K562 (cell line): Measurements from ENCODE around the gene NISCH. TPM values are rescaled to one million over a fixed set of nuclear protein-coding genes. Genes with fewer than 3 reads are reported as not detected.

Experiments
- ATAC-seq: fragments of 200-7000 bp; cut with Tn5 transposase; 3 replicates; pipeline ENCODE4 v1.9.1; 2020; ENCODE audit warnings: moderate library complexity
- BruUV-seq: library from RNA; stranded (reverse); fragments of 400-500 nt; replicated peaks from 2 replicates; lab custom pipeline; 2021; lab: Mats Ljungman, UMichigan
- CTCF ChIA-PET: fragments of 300-600 bp; formaldehyde crosslinking; extraction: SDS; loops from one replicate; lab custom pipeline; 2021; ENCODE audit warnings: low intra/inter-chr PET ratio; lab: Yijun Ruan, JAX
- POLR2A ChIA-PET: fragments of 300-600, 350-650 bp; sonication (Branson Sonifier 250); formaldehyde crosslinking; extraction: SDS; loops from one replicate; lab custom pipeline; 2021; ENCODE audit warnings: antibody characterized with exemption, inconsistent platforms; lab: Yijun Ruan, JAX
- DNase-seq, 4 experiments: peaks; one replicate each; pipeline versions ENCODE4 v3.0.0 to v3.0.0-alpha.2; 2011 to 2018; ENCODE audit warnings: low spot score in 3 of 4, mixed read lengths in 3 of 4; ENCODE audit errors: extremely low read depth in 1 of 4
- FAIRE-seq: peaks from 2 replicates; lab custom pipeline; 2011; peaks lifted over from hg19 to GRCh38; lab: Jason Lieb, UNC
- H2AFZ ChIP-seq: 2 replicates; pipeline ENCODE4 v1.6.0; 2011; ENCODE audit warnings: low read depth, low read length, control low read depth, inconsistent platforms
- H3K27ac ChIP-seq: fragments of 200-600 bp; 3 replicates; pipeline ENCODE4 v1.8.0; 2011; ENCODE audit warnings: low read depth, mild to moderate bottlenecking, control low read depth, inconsistent platforms, low read length, moderate library complexity, mixed read lengths; ENCODE audit errors: extremely low read depth
- H3K27me3 ChIP-seq, 2 experiments: fragments of 300-600 bp in 1 of 2; 2 replicates in 1 of 2; 3 replicates in 1 of 2; pipeline versions ENCODE4 v1.6.0 to v1.8.0; 2011; ENCODE audit warnings: inconsistent platforms in 2 of 2, low read length in 2 of 2, mild to moderate bottlenecking in 1 of 2, mixed read lengths in 1 of 2, moderate library complexity in 1 of 2; ENCODE audit not compliant: control insufficient read depth in 2 of 2, insufficient read depth in 2 of 2
- H3K36me3 ChIP-seq: fragments of 300-600 bp; 3 replicates; pipeline ENCODE4 v1.8.0; 2011; ENCODE audit warnings: mild to moderate bottlenecking, low read length, inconsistent platforms; ENCODE audit not compliant: control insufficient read depth, insufficient read depth
- H3K4me1 ChIP-seq, 2 experiments: fragments of 200-600 bp in 1 of 2; replicated peaks in 1 of 2; 2 replicates in 1 of 2; 3 replicates in 1 of 2; pipeline versions ENCODE4 v1.5.1 to v1.8.0; 2011; ENCODE audit warnings: inconsistent platforms in 2 of 2, low read length in 2 of 2, mild to moderate bottlenecking in 1 of 2, mixed read lengths in 1 of 2, moderate library complexity in 1 of 2; ENCODE audit not compliant: control insufficient read depth in 2 of 2, insufficient read depth in 2 of 2
- H3K4me2 ChIP-seq: 2 replicates; pipeline ENCODE4 v1.6.1; 2011; ENCODE audit warnings: low read length, control low read depth, inconsistent platforms, mixed read lengths; ENCODE audit not compliant: insufficient read depth
- H3K4me3 ChIP-seq: fragments of 200-600 bp; sonication (generic), shearing (Covaris generic); 2 replicates; pipeline ENCODE4 v1.5.1; 2016; ENCODE audit warnings: control low read depth, inconsistent platforms
- H3K79me2 ChIP-seq: fragments of 200-600 bp; 3 replicates; pipeline ENCODE4 v1.8.0; 2011; ENCODE audit warnings: low read length, inconsistent platforms; ENCODE audit not compliant: control insufficient read depth, insufficient read depth
- H3K9ac ChIP-seq, 2 experiments: 2 replicates each; pipeline versions ENCODE4 v1.6.0 to v1.6.1; 2011; ENCODE audit warnings: low read depth in 2 of 2, low read length in 2 of 2, control low read depth in 1 of 2, inconsistent platforms in 1 of 2, mild to moderate bottlenecking in 1 of 2, mixed read lengths in 1 of 2; ENCODE audit not compliant: insufficient read depth in 1 of 2
- H3K9me1 ChIP-seq: one replicate; pipeline ENCODE4 v1.6.0; 2011; ENCODE audit warnings: inconsistent platforms, mild to moderate bottlenecking, low read length, moderate library complexity; ENCODE audit not compliant: control insufficient read depth, insufficient read depth
- H3K9me3 ChIP-seq: replicated peaks from 2 replicates; pipeline ENCODE4 v1.5.1; 2011; ENCODE audit warnings: low read depth, low read length, inconsistent platforms; ENCODE audit not compliant: control insufficient read depth, insufficient read depth
- H4K20me1 ChIP-seq: replicated peaks from 2 replicates; pipeline ENCODE4 v1.6.1; 2011; ENCODE audit warnings: low read length, inconsistent platforms, mixed read lengths; ENCODE audit not compliant: control insufficient read depth, insufficient read depth
- NFIC ChIP-seq: fragments of 450-650 bp; IDR thresholded peaks from 2 replicates; pipeline ENCODE4 v1.6.1; 2017; ENCODE audit warnings: mild to moderate bottlenecking, inconsistent platforms
- NFIX ChIP-seq: fragments of 250-450 bp; sonication (Bioruptor Pico); IDR thresholded peaks from 2 replicates; pipeline ENCODE4 v1.4.0; 2020; ENCODE audit warnings: low read depth, mild to moderate bottlenecking, moderate library complexity
- RFX7 ChIP-seq: fragments of 250-450 bp; sonication (Bioruptor Pico); IDR thresholded peaks from 2 replicates; pipeline ENCODE4 v1.5.1; 2021; ENCODE audit warnings: mild to moderate bottlenecking
- TCF15 ChIP-seq: fragments of 250-450 bp; sonication (Bioruptor Pico); IDR thresholded peaks from 2 replicates; pipeline ENCODE4 v1.8.0; 2022; ENCODE audit warnings: moderate library complexity, mild to moderate bottlenecking, inconsistent platforms
- ZNF133 ChIP-seq: fragments of 250-450 bp; sonication (Bioruptor Pico); IDR thresholded peaks from 2 replicates; pipeline ENCODE4 v1.4.0; 2020; ENCODE audit warnings: mild to moderate bottlenecking
- ZNF589 ChIP-seq: fragments of 200-800 bp; sonication (Bioruptor generic); IDR thresholded peaks from 2 replicates; pipeline ENCODE4 v1.6.1; 2016; ENCODE audit warnings: low read depth, missing genetic modification characterization, missing compliant biosample characterization
- ZNF695 ChIP-seq: fragments of 450-650 bp; formaldehyde crosslinking; IDR thresholded peaks from 2 replicates; pipeline ENCODE4 v1.4.0; 2020; ENCODE audit warnings: mild to moderate bottlenecking, moderate library complexity
- whole genome bisulfite sequencing: fragments of 100-300 bp; shearing (Covaris generic); methylation state at CpG from one replicate; pipeline ENCODE4 v1.1.6; 2016; ENCODE audit warnings: low coverage, mixed read lengths; ENCODE audit not compliant: insufficient coverage; ENCODE audit errors: missing lambda C conversion rate; 5-methylcytosine and 5-hydroxymethylcytosine counted together
- in situ Hi-C: fragments of 300-500 bp; cut with MboI; formaldehyde crosslinking; loops from 4 replicates; pipeline ENCODE4 v1.15.0; 2018; ENCODE audit warnings: inconsistent platforms, mixed read lengths
- intact Hi-C: fragments of 100-400 bp; cut with micrococcal nuclease; formaldehyde crosslinking; loops from 2 replicates; pipeline ENCODE4 v1.14.2; 2022
- polyA plus RNA-seq, 8 experiments: library from polyadenylated mRNA; depleted of rRNA in 4 of 8; stranded (reverse) in 5 of 8; unstranded in 3 of 8; fragments of >200 nt; fragmentation: Nextera tagmentation in 2 of 8; fragmentation: Illumina TruSeq in 1 of 8; extraction: Ambion mirVana in 2 of 8; extraction: Trizol in 1 of 8; gene quantifications; 2 replicates each; pipeline versions ENCODE4 v1.2.1 to v1.2.3, GENCODE V29; 2011 to 2014; ENCODE audit warnings: inconsistent platforms in 1 of 8, missing spikeins in 1 of 8
- total RNA-seq, 7 experiments: library from RNA; depleted of rRNA in 6 of 7; stranded (reverse); fragments of >200 nt in 6 of 7; fragmentation: Illumina TruSeq in 2 of 7; extraction: Trizol in 2 of 7; gene quantifications; 2 replicates each; pipeline versions ENCODE4 v1.2.1 to v1.2.3, GENCODE V29; 2011 to 2021; ENCODE audit warnings: low replicate concordance in 1 of 7

The NISCH gene
- total and polyA plus RNA-seq, 9 of the 15 experiments (the other 6 are each of a cell fraction or from before 2014, with no cell fraction given) = 0.44 to 43.5 (median 23.4) TPM

GRCh38 chr3:52454250-52454937 lies 1.0 kb upstream of the NISCH start:
- H3K4me3 ChIP-seq = peak overlapping the region; percentile 92; the same call in 1 of the 2 replicates
- DNase-seq = peak in 1 of 4 experiments; percentile 6
- no peaks in the 10 kb centered on the region for H3K9me3 ChIP-seq
- peak overlapping the region; percentile 84; the same call in 1 of the 2 replicates for H2AFZ ChIP-seq
- H3K9me1 ChIP-seq = no peaks in the 10 kb centered on the region
- intact Hi-C loops = loop anchor here (10.0 kb wide), 1 partner anchor 230 kb away; the partner anchor contains the start of genes GNL3 and PBRM1
- no peaks in the 10 kb centered on the region for H3K27me3 ChIP-seq
- peak overlapping the region; percentile 68 to 93; a peak in 2 of 4 replicates for H3K9ac ChIP-seq
- peak; percentile 67 for FAIRE-seq
- no peak for ATAC-seq
- WGBS = 52% methylated on average over 8 of the region's 8 CpGs
- BruUV-seq = no TSS peak
- H4K20me1 ChIP-seq = no peaks in the 10 kb centered on the region
- peak overlapping the region; percentile 73; the same call in 1 of the 3 replicates for H3K27ac ChIP-seq
- peaks cover 28% of the 10 kb centered on the region for H3K79me2 ChIP-seq
- peak overlapping the region; percentile 83 for H3K4me2 ChIP-seq
- H3K36me3 ChIP-seq = peaks cover 25% of the 10 kb centered on the region; the same call in 2 of the 3 replicates
- peaks cover 19 to 51% of the 10 kb centered on the region in 2 experiments; a peak in 4 of 5 replicates for H3K4me1 ChIP-seq
- TF ChIP-seq NFIC (peak; percentile 59), ZNF589 (CRISPR knock-in tag) (0 out of 2 replicates have a peak, but pooled peaks have one; percentile 39), NFIX (no peak), TCF15 (CRISPR knock-in tag) (no peak), RFX7 (CRISPR knock-in tag) (no peak), ZNF695 (CRISPR knock-in tag) (no peak), ZNF133 (CRISPR knock-in tag) (no peak)
- CTCF ChIA-PET = no interaction called here
- POLR2A ChIA-PET = interaction anchor here (1.2 kb wide), 1 partner anchor 234 kb away, joined by 4 read pairs; no protein-coding TSS in a partner anchor
- in situ Hi-C loops = no loop called here
